RWPE2 (cell line): ENCODE data around the gene FAIM2.

ENCODE experiments used
- ATAC-seq: fragments of 200-7000 bp; cut with Tn5 transposase; 3 replicates; pipeline ENCODE4 v1.9.1; 2021; ENCODE audit warnings: low read depth
- DNase-seq: peaks from one replicate; pipeline ENCODE4 v3.0.0-alpha.2; 2020; ENCODE audit warnings: low spot score
- H3K27ac ChIP-seq: fragments of 450-650 bp; 2 replicates; pipeline ENCODE4 v1.5.1; 2017; ENCODE audit warnings: mild to moderate bottlenecking; ENCODE audit not compliant: poor library complexity, severe bottlenecking
- H3K27me3 ChIP-seq: fragments of 250-450 bp; sonication (Bioruptor Pico); 2 replicates; pipeline ENCODE4 v1.5.1; 2021; ENCODE audit warnings: mild to moderate bottlenecking, moderate library complexity; ENCODE audit not compliant: insufficient read depth, poor library complexity, severe bottlenecking
- H3K36me3 ChIP-seq: fragments of 250-450 bp; sonication (Bioruptor Pico); 2 replicates; pipeline ENCODE4 v1.5.1; 2020; ENCODE audit warnings: low read depth, mild to moderate bottlenecking, moderate library complexity
- H3K4me1 ChIP-seq: fragments of 250-450 bp; sonication (Bioruptor Pico); 2 replicates; pipeline ENCODE4 v1.5.1; 2021; ENCODE audit warnings: mild to moderate bottlenecking, moderate library complexity; ENCODE audit not compliant: insufficient read depth, poor library complexity, severe bottlenecking
- H3K4me3 ChIP-seq: fragments of 250-450 bp; sonication (Bioruptor Pico); 2 replicates; pipeline ENCODE4 v1.5.1; 2021; ENCODE audit warnings: mild to moderate bottlenecking, moderate library complexity; ENCODE audit not compliant: severe bottlenecking
- H3K9me3 ChIP-seq: fragments of 250-450 bp; sonication (Bioruptor Pico); 2 replicates; pipeline ENCODE4 v1.5.1; 2021; ENCODE audit warnings: mild to moderate bottlenecking, moderate library complexity; ENCODE audit not compliant: severe bottlenecking
- TF ChIP-seq, protein P1 (sequence below): fragments of 450-650 bp; IDR thresholded peaks from one replicate; pipeline ENCODE4 v1.5.1; 2017; ENCODE audit warnings: mild to moderate bottlenecking, moderate library complexity; ENCODE audit not compliant: poor library complexity, severe bottlenecking

FAIM2 gene

DNA sequence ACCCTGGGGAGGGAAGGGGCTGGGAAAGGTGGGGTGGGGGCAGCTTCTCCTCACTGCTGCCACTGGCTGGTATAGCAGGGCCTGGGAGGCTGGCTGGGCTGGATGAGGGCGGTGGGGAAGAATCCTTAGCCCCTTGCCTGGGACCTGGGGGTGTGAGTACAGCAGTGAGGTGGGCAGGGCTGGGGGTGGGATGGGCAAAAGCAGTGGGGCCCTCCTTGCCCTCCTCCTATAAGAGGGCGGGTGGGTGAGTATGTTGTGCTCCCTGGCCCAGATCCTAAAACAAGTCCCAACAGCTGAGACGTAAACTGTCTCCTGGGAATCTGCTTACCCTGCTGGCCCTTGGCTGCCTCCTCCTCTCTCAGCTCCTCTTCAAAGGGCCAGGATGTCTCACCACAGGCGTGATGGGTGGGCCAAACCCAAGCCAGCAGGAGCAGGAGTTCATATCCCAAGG is 77.7 kb downstream of the FAIM2 start:
- peaks cover 17% of the 10 kb centered on the region for H3K4me1 ChIP-seq
- H3K4me3 ChIP-seq, result no peak overlapping the region

DNA sequence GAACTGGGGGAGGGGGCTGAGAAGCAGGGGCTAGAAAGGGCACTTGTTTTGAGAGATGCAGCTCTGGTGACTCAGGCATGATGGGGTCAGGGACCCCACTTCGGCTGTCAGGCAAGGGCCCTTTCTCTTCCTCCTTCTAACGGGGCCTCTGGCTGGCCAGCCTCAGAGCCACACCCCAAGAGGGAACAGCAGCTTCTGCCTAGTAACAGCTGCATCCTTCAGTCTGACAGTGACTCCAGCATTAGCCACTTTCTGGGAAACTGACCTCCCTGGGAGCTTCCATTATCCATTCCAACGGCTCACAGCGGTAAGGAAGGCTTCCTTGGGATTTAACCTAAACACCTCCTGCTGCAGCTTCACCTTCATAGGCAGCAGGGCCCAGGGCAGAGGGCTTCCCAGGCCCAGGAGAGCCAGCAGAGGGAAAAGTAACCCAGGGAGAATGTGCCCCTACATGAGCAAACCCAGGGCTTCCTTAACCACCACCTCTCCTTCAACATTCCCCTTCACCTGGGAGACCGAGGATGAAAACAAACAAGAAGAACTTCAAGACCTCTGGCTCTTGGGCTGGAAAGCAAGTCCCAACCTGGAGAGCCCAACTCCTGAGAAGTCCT is 78.2 kb downstream of the FAIM2 start:
- peaks cover 17% of the 10 kb centered on the region for H3K4me1 ChIP-seq
- ATAC-seq, result no peak

More for the DNA sequence above, 77.7 kb downstream of the FAIM2 start:
- ATAC-seq (no peak), DNase-seq (no peak)
- no peaks in the 10 kb centered on the region for H3K27me3 ChIP-seq
- no peaks in the 10 kb centered on the region for H3K9me3 ChIP-seq
- no peaks in the 10 kb centered on the region; the same call in 1 of the 2 replicates for H3K36me3 ChIP-seq
- TF ChIP-seq, protein P1, sequence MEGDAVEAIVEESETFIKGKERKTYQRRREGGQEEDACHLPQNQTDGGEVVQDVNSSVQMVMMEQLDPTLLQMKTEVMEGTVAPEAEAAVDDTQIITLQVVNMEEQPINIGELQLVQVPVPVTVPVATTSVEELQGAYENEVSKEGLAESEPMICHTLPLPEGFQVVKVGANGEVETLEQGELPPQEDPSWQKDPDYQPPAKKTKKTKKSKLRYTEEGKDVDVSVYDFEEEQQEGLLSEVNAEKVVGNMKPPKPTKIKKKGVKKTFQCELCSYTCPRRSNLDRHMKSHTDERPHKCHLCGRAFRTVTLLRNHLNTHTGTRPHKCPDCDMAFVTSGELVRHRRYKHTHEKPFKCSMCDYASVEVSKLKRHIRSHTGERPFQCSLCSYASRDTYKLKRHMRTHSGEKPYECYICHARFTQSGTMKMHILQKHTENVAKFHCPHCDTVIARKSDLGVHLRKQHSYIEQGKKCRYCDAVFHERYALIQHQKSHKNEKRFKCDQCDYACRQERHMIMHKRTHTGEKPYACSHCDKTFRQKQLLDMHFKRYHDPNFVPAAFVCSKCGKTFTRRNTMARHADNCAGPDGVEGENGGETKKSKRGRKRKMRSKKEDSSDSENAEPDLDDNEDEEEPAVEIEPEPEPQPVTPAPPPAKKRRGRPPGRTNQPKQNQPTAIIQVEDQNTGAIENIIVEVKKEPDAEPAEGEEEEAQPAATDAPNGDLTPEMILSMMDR, result no peak
- H3K27ac ChIP-seq, result peak overlapping the region; percentile 15

DNA sequence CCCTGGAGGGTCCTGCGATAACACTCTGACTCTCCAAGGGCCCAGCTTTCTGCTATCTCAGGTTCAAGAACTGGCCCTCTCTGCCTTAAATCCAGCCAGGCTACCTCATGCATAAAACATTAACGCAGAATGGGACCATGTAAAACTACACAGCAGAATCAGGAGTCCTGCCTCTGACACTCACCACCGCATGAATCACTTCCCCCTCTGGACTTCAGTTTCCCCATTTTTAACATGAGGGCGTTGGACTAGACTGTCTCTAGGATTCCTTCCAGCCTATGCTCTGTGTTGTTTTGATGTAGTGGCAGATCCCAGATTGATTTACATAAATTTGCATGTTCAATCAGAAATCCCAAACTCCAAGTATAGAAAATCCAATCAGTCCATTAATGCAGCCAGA is 78.8 kb downstream of the FAIM2 start:
- Histone ChIP-seq H3K4me3 (no peak overlapping the region), H3K4me1 (peaks cover 17% of the 10 kb centered on the region), H3K27ac (peak overlapping the region; percentile 15), H3K27me3 (no peaks in the 10 kb centered on the region), H3K36me3 (no peaks in the 10 kb centered on the region; the same call in 1 of the 2 replicates), H3K9me3 (no peaks in the 10 kb centered on the region)
- DNase-seq, result no peak
- TF ChIP-seq, protein P1, result no peak
- ATAC-seq, result no peak

More for the DNA sequence above, 78.2 kb downstream of the FAIM2 start:
- TF ChIP-seq, protein P1, result no peak
- Histone ChIP-seq H3K27me3 (no peaks in the 10 kb centered on the region), H3K36me3 (no peaks in the 10 kb centered on the region; the same call in 1 of the 2 replicates), H3K27ac (peak overlapping the region; percentile 15), H3K9me3 (no peaks in the 10 kb centered on the region), H3K4me3 (no peak overlapping the region)
- no peak for DNase-seq

DNA sequence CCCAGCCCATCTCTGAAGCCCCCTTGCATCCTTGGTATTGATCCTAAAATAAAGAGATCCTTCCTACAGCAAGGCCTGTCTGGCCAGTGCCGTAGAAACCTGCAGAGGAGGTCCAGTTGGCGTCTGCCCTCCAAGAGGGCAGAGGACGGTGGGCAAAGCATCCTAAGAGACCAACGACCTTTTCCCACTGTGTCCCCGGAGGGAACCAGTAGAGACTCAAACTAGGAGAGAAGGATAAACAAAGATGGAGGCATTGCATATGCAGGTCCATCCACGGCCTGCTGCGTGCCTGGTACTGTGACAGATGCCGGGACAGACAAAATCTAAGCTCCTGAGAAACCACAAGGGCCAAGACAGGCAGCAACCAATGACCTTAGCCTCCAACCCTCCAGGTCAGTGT is 79.3 kb downstream of the FAIM2 start:
- TF ChIP-seq, protein P1, result no peak
- H3K4me3 ChIP-seq, result no peak overlapping the region
- no peak for DNase-seq
- no peaks in the 10 kb centered on the region; the same call in 1 of the 2 replicates for H3K36me3 ChIP-seq
- no peaks in the 10 kb centered on the region for H3K9me3 ChIP-seq
- peaks cover 17% of the 10 kb centered on the region for H3K4me1 ChIP-seq
- no peak overlapping the region for H3K27ac ChIP-seq
- ATAC-seq, result no peak
- H3K27me3 ChIP-seq, result no peaks in the 10 kb centered on the region

DNA sequence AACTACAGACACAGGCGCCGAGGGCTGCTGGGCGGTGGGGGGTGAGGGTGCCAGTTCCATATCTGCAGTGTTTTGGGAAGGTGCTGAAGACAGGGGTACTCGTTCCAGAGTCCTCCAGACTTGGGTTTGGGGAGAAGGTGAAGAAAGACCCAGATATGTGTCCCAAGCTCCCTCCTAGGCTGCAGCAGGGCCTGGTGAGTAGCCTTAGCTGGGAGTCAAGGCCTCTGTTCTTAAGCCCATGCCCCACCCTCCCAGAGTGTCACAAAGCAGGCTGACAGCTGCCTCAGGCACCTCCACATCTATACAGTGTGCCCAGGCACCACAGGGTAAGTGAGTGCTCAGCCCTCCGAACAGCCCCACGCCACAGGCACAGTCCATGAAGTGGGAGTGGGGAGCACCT is 79.7 kb downstream of the FAIM2 start:
- TF ChIP-seq, protein P1, result no peak
- DNase-seq, result no peak
- no peaks in the 10 kb centered on the region for H3K27me3 ChIP-seq
- H3K27ac ChIP-seq, result no peak overlapping the region
- no peak for ATAC-seq
- no peaks in the 10 kb centered on the region for H3K9me3 ChIP-seq
- H3K4me3 ChIP-seq, result no peak overlapping the region
- no peaks in the 10 kb centered on the region; the same call in 1 of the 2 replicates for H3K36me3 ChIP-seq
- H3K4me1 ChIP-seq, result peaks cover 14% of the 10 kb centered on the region
